ENCODE results near the gene ACBD5.

DNA sequence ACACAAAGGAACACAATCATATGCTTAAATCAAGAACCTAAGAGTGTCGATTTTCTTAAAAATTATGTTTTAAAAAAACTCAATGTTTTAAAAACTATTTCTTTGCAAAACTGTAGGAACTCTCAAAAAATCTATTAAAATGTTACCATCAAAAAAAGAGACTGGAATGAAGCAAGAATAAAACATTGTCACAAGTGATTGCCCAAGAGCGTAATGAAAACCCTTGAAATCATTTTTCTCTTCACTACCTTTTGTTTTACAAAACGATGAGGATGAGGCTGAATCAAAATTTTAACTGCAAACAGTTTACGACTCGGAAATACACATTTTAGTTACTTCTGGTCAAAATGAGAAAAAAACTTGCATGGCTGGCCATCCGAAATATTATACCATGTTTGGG lies 87.3 kb downstream of the ACBD5 start:
- no peak for TF ChIP-seq POLR2A (IDR thresholded peaks at IDR 0.05)
- TF ChIP-seq, protein P1, sequence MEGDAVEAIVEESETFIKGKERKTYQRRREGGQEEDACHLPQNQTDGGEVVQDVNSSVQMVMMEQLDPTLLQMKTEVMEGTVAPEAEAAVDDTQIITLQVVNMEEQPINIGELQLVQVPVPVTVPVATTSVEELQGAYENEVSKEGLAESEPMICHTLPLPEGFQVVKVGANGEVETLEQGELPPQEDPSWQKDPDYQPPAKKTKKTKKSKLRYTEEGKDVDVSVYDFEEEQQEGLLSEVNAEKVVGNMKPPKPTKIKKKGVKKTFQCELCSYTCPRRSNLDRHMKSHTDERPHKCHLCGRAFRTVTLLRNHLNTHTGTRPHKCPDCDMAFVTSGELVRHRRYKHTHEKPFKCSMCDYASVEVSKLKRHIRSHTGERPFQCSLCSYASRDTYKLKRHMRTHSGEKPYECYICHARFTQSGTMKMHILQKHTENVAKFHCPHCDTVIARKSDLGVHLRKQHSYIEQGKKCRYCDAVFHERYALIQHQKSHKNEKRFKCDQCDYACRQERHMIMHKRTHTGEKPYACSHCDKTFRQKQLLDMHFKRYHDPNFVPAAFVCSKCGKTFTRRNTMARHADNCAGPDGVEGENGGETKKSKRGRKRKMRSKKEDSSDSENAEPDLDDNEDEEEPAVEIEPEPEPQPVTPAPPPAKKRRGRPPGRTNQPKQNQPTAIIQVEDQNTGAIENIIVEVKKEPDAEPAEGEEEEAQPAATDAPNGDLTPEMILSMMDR (IDR thresholded peaks at IDR 0.05): no peak

All from body of pancreas (tissue), 4 donors.